ENCODE results near the gene USP31.

The USP31 gene

GRCh38 chr16:23149267-23149992, at the start of gene USP31:
USP31 (minus strand) TSS chr16:23149452; CDS start chr16:23149270, 182 bp downstream.
- DNase-seq = peak; percentile 91

- no peak for DNase-seq
Measured at GRCh38 chr16:23196539-23196938, 47.3 kb upstream of the USP31 start.

- DNase-seq = no peak
Measured at GRCh38 chr16:23195366-23195978, 46.2 kb upstream of the USP31 start.

GRCh38 chr16:23194497-23195221, 45.4 kb upstream of the USP31 start:
- DNase-seq = no peak

GRCh38 chr16:23188911-23189310, 39.7 kb upstream of the USP31 start:
- no peak for DNase-seq

GRCh38 chr16:23187341-23187740, 38.1 kb upstream of the USP31 start:
- no peak for DNase-seq

GRCh38 chr16:23186171-23186570, 36.9 kb upstream of the USP31 start:
- no peak for DNase-seq

- DNase-seq = no peak
Measured at GRCh38 chr16:23185656-23186055, 36.4 kb upstream of the USP31 start.

- DNase-seq = no peak
Measured at GRCh38 chr16:23183543-23183862, 34.3 kb upstream of the USP31 start.

- DNase-seq = no peak
Measured at GRCh38 chr16:23182679-23183542, 33.7 kb upstream of the USP31 start, which contains the start of gene SCNN1G. SCNN1G (plus strand) TSS chr16:23182745; CDS start chr16:23186272, 3,527 bp downstream.

GRCh38 chr16:23182206-23182678, 33.0 kb upstream of the USP31 start:
- DNase-seq = peak; percentile 57

- no peak for DNase-seq
Measured at GRCh38 chr16:23181506-23181905, 32.3 kb upstream of the USP31 start.

GRCh38 chr16:23175651-23176050, 26.4 kb upstream of the USP31 start:
- DNase-seq = no peak

GRCh38 chr16:23174622-23175021, 25.4 kb upstream of the USP31 start:
- no peak for DNase-seq

GRCh38 chr16:23172994-23173393, 23.7 kb upstream of the USP31 start:
- no peak for DNase-seq

- no peak for DNase-seq
Measured at GRCh38 chr16:23172583-23172982, 23.3 kb upstream of the USP31 start.

GRCh38 chr16:23164736-23165135, 15.5 kb upstream of the USP31 start:
- no peak for DNase-seq

GRCh38 chr16:23163921-23164320, 14.7 kb upstream of the USP31 start:
- DNase-seq = no peak

- no peak for DNase-seq
Measured at GRCh38 chr16:23160574-23160973, 11.3 kb upstream of the USP31 start.

- no peak for DNase-seq
Measured at GRCh38 chr16:23160082-23160481, 10.8 kb upstream of the USP31 start.

GRCh38 chr16:23158114-23158513, 8.9 kb upstream of the USP31 start:
- no peak for DNase-seq

- no peak for DNase-seq
Measured at GRCh38 chr16:23156946-23157460, 7.8 kb upstream of the USP31 start.

GRCh38 chr16:23156110-23156509, 6.9 kb upstream of the USP31 start:
- no peak for DNase-seq
